Endothelial cell of umbilical vein (primary cell): ENCODE measurements around the gene MICALL1. TPM values are rescaled to one million over a fixed set of nuclear protein-coding genes. Genes with fewer than 3 reads are reported as not detected.

Experiments
- BruUV-seq: library from RNA; stranded (reverse); fragments of 400-500 nt; replicated peaks from 2 replicates; lab custom pipeline; 2021; lab: Mats Ljungman, UMichigan
- CTCF ChIA-PET: fragments of 300-600, 350-600 bp; sonication (Branson Sonifier 250); formaldehyde crosslinking; loops from one replicate; lab custom pipeline; 2021; ENCODE audit warnings: antibody characterized with exemption, inconsistent platforms; lab: Charles Lee
- POLR2A ChIA-PET: fragments of 300-600, 350-600 bp; sonication (Branson Sonifier 250); formaldehyde crosslinking; loops from one replicate; lab custom pipeline; 2021; ENCODE audit warnings: antibody characterized with exemption, inconsistent platforms; lab: Charles Lee
- DNase-seq: peaks from one replicate; pipeline ENCODE4 v3.0.0-alpha.2; 2011; ENCODE audit warnings: low read depth, low spot score
- FAIRE-seq: peaks from 2 replicates; lab custom pipeline; 2011; peaks lifted over from hg19 to GRCh38; lab: Jason Lieb, UNC
- H2AFZ ChIP-seq: 2 replicates; pipeline ENCODE4 v1.6.0; 2012; ENCODE audit warnings: low read depth, low read length, control low read depth, inconsistent platforms
- H3K27ac ChIP-seq: 2 replicates; pipeline ENCODE4 v1.5.1; 2011; ENCODE audit warnings: low read depth, mild to moderate bottlenecking, control low read depth, low read length, moderate library complexity; ENCODE audit not compliant: insufficient read depth
- H3K27me3 ChIP-seq, 2 experiments: 2 replicates each; pipeline versions ENCODE4 v1.6.0 to v1.6.1; 2011; ENCODE audit warnings: low read length in 2 of 2, mixed read lengths in 1 of 2; ENCODE audit not compliant: control insufficient read depth in 2 of 2, insufficient read depth in 2 of 2
- H3K36me3 ChIP-seq, 2 experiments: 2 replicates in 1 of 2; 3 replicates in 1 of 2; pipeline ENCODE4 v1.5.1; 2011; ENCODE audit warnings: low read length in 2 of 2, mild to moderate bottlenecking in 1 of 2, moderate library complexity in 1 of 2; ENCODE audit not compliant: control insufficient read depth in 2 of 2, insufficient read depth in 2 of 2; ENCODE audit errors: extremely low read depth in 1 of 2
- H3K4me1 ChIP-seq: 3 replicates; pipeline ENCODE4 v1.5.1; 2011; ENCODE audit warnings: mild to moderate bottlenecking, low read length; ENCODE audit not compliant: control insufficient read depth, insufficient read depth; ENCODE audit errors: extremely low read depth
- H3K4me2 ChIP-seq: 2 replicates; pipeline ENCODE4 v1.6.1; 2011; ENCODE audit warnings: low read length, control low read depth, mixed read lengths; ENCODE audit not compliant: insufficient read depth
- H3K4me3 ChIP-seq, 3 experiments: fragments of 200-600 bp in 1 of 3; sonication (generic), shearing (Covaris generic) in 1 of 3; replicated peaks in 1 of 3; 2 replicates each; pipeline ENCODE4 v1.5.1; 2011 to 2016; ENCODE audit warnings: control low read depth in 3 of 3, low read length in 3 of 3, mild to moderate bottlenecking in 2 of 3, inconsistent platforms in 1 of 3, low read depth in 1 of 3, moderate library complexity in 1 of 3; ENCODE audit not compliant: insufficient read depth in 1 of 3
- H3K79me2 ChIP-seq: 2 replicates; pipeline ENCODE4 v1.6.0; 2012; ENCODE audit warnings: low read length, inconsistent platforms; ENCODE audit not compliant: control insufficient read depth, insufficient read depth
- H3K9ac ChIP-seq: replicated peaks from 2 replicates; pipeline ENCODE3; 2011; ENCODE audit warnings: low read length, control low read depth; ENCODE audit not compliant: insufficient read depth; ENCODE audit errors: extremely low read depth
- H3K9me1 ChIP-seq: replicated peaks from 3 replicates; pipeline ENCODE4 v1.6.0; 2011; ENCODE audit warnings: mild to moderate bottlenecking, low read length; ENCODE audit not compliant: control insufficient read depth, insufficient read depth; ENCODE audit errors: extremely low read depth
- H3K9me3 ChIP-seq: replicated peaks from 2 replicates; pipeline ENCODE4 v1.5.1; 2012; ENCODE audit warnings: low read length, inconsistent platforms; ENCODE audit not compliant: control insufficient read depth, insufficient read depth
- H4K20me1 ChIP-seq: replicated peaks from 2 replicates; pipeline ENCODE3; 2011; ENCODE audit warnings: mild to moderate bottlenecking, low read length; ENCODE audit not compliant: control insufficient read depth, insufficient read depth; ENCODE audit errors: extremely low read depth
- EZH2 ChIP-seq: IDR thresholded peaks from 2 replicates; pipeline ENCODE4 v1.6.1; 2012; ENCODE audit warnings: borderline replicate concordance, low read depth, mild to moderate bottlenecking, moderate library complexity, low read length, inconsistent platforms; ENCODE audit not compliant: severe bottlenecking
- FOS ChIP-seq: IDR thresholded peaks from 2 replicates; pipeline ENCODE4 v1.6.1; 2011; ENCODE audit warnings: mild to moderate bottlenecking, low read length, moderate library complexity, borderline replicate concordance; ENCODE audit not compliant: insufficient read depth
- GATA2 ChIP-seq: IDR thresholded peaks from 2 replicates; pipeline ENCODE4 v1.7.0; 2011; ENCODE audit warnings: low read depth, mild to moderate bottlenecking, moderate library complexity, mixed read lengths, low read length; ENCODE audit not compliant: insufficient read length, insufficient read depth
- JUN ChIP-seq: IDR thresholded peaks from 2 replicates; pipeline ENCODE4 v1.6.1; 2011; ENCODE audit warnings: borderline replicate concordance, low read depth; ENCODE audit not compliant: insufficient read length, insufficient read depth
- MYC ChIP-seq: IDR thresholded peaks from one replicate; pipeline ENCODE4 v1.6.1; 2011; ENCODE audit warnings: mild to moderate bottlenecking, low read depth, low read length
- POLR2A ChIP-seq: IDR thresholded peaks from 2 replicates; pipeline ENCODE4 v1.6.1; 2012; ENCODE audit warnings: low read depth, mild to moderate bottlenecking, control low read depth, low read length
- POLR2AphosphoS5 ChIP-seq: IDR thresholded peaks from 2 replicates; pipeline ENCODE4 v1.6.1; 2012; ENCODE audit warnings: low read depth, mild to moderate bottlenecking, control low read depth, low read length, moderate library complexity; ENCODE audit not compliant: insufficient read depth
- dilution Hi-C: fragments of 300-500 bp; cut with MboI; formaldehyde crosslinking; loops from one replicate; pipeline ENCODE4 v1.15.0; 2019; ENCODE audit warnings: low sequenced_read_pairs; ENCODE audit not compliant: extremely low pct_ligation_motif_present
- intact Hi-C: fragments of 100-400 bp; cut with micrococcal nuclease; formaldehyde crosslinking; loops from one replicate; pipeline ENCODE4 v1.10.0; 2022
- polyA plus RNA-seq, 4 experiments: library from polyadenylated mRNA; depleted of rRNA in 3 of 4; stranded (reverse) in 3 of 4; unstranded in 1 of 4; fragments of >200 nt; gene quantifications; 2 replicates each; pipeline versions ENCODE4 v1.2.1 to v1.2.3, GENCODE V29; 2011 to 2012; ENCODE audit warnings: missing spikeins in 1 of 4
- total RNA-seq: library from RNA; stranded (reverse); gene quantifications from 2 replicates; pipeline ENCODE4 v1.2.3, GENCODE V29; 2021
- TF ChIP-seq, protein P1 (sequence below): IDR thresholded peaks from 2 replicates; pipeline ENCODE4 v1.6.1; 2011; ENCODE audit not compliant: insufficient read depth, insufficient read length
- TF ChIP-seq, protein P2 (sequence below), 2 donors: IDR thresholded peaks; 1 replicate in 1 of 2; 2 replicates in 1 of 2; pipeline ENCODE4 v1.5.1; 2011; ENCODE audit warnings: low read length in 2 of 2, mild to moderate bottlenecking in 2 of 2, moderate library complexity in 2 of 2, control low read depth in 1 of 2, inconsistent platforms in 1 of 2, low read depth in 1 of 2; ENCODE audit not compliant: insufficient read depth in 1 of 2; ENCODE audit errors: extremely low read depth in 1 of 2

The MICALL1 gene
- total and polyA plus RNA-seq, 2 donors (not counting 3 experiments of a cell fraction or from before 2014, with no cell fraction given), result 23.9 to 66.9 TPM

DNA sequence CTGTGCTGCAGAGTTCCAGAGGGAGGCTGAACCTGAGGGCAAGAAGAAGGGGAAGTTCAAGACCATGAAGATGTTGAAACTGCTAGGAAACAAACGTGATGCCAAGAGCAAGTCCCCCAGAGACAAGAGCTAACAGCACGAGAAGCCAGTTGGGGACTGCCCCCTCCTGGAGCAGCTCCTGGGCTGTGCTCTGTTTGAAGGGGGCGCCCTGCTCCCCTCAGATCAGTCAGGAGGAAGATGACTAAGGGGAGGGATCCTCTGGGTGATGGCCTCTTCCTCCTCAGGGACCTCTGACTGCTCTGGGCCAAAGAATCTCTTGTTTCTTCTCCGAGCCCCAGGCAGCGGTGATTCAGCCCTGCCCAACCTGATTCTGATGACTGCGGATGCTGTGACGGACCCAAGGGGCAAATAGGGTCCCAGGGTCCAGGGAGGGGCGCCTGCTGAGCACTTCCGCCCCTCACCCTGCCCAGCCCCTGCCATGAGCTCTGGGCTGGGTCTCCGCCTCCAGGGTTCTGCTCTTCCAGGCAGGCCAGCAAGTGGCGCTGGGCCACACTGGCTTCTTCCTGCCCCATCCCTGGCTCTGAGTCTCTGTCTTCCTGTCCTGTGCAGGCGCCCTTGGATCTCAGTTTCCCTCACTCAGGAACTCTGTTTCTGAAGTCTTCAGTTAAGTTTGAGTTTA lies 34.7 kb downstream of the MICALL1 start:
- DNase-seq (no peak), FAIRE-seq (peak; percentile 15)
- Histone ChIP-seq H3K4me3 (no peak overlapping the region), H3K27ac (no peak overlapping the region), H3K36me3 (peaks cover 9 to 32% of the 10 kb centered on the region in 2 experiments), H3K79me2 (no peaks in the 10 kb centered on the region), H3K27me3 (no peaks in the 10 kb centered on the region), H3K9me3 (no peaks in the 10 kb centered on the region), H2AFZ (no peak overlapping the region), H3K9me1 (no peaks in the 10 kb centered on the region), H4K20me1 (no peaks in the 10 kb centered on the region), H3K4me2 (no peak overlapping the region), H3K9ac (no peak overlapping the region), H3K4me1 (peaks cover 5% of the 10 kb centered on the region)
- ChIA-PET CTCF (no interaction called here), POLR2A (no interaction called here)
- intact Hi-C loops, result no loop called here
- dilution Hi-C loops, result no loop called here
- BruUV-seq, result no TSS peak
- no peak for TF ChIP-seq EZH2

DNA sequence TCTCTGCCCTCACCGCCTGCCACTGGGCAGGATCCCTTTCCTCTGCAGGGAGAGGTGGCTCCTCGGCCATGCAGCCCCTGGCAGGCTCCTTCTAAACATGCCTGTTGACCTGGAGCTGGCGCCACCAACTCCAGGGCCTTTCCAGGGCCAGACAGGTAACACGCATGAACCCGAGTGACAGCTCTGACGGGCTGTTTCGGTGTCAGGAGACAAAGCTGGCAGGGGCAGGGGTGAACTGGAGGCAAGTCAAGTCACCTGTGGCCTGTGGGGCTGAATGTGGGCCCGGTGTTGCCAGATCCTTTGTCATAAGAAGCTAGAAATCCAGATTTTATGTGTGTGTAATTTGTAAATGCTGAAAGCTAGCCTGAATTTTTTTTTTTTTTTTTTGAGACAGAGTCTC lies 36.0 kb downstream of the MICALL1 start:
- FAIRE-seq (no peak), DNase-seq (no peak)
- Histone ChIP-seq H3K36me3 (peaks cover 9 to 28% of the 10 kb centered on the region in 2 experiments), H3K4me3 (no peak overlapping the region), H3K27ac (no peak overlapping the region), H3K4me1 (peaks cover 5% of the 10 kb centered on the region), H3K27me3 (no peaks in the 10 kb centered on the region), H3K79me2 (no peaks in the 10 kb centered on the region), H3K9ac (no peak overlapping the region), H4K20me1 (no peaks in the 10 kb centered on the region), H3K9me1 (no peaks in the 10 kb centered on the region), H3K9me3 (no peaks in the 10 kb centered on the region), H2AFZ (no peak overlapping the region), H3K4me2 (no peak overlapping the region)
- no TSS peak for BruUV-seq
- ChIA-PET POLR2A (interaction anchor here (0.7 kb wide), 1 partner anchor 1926 kb away, joined by 3 read pairs; no protein-coding TSS in a partner anchor), CTCF (interaction anchor here (1.0 kb wide), 1 partner anchor 51 kb away, joined by 3 read pairs; no protein-coding TSS in a partner anchor)
- intact Hi-C loops (no loop called here), dilution Hi-C loops (no loop called here)
- TF ChIP-seq POLR2AphosphoS5 (no peak), POLR2A (no peak), FOS (no peak), MYC (no peak), GATA2 (no peak), EZH2 (no peak), JUN (no peak)
- TF ChIP-seq, protein P1, sequence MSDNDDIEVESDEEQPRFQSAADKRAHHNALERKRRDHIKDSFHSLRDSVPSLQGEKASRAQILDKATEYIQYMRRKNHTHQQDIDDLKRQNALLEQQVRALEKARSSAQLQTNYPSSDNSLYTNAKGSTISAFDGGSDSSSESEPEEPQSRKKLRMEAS, result no peak
- TF ChIP-seq, protein P2, sequence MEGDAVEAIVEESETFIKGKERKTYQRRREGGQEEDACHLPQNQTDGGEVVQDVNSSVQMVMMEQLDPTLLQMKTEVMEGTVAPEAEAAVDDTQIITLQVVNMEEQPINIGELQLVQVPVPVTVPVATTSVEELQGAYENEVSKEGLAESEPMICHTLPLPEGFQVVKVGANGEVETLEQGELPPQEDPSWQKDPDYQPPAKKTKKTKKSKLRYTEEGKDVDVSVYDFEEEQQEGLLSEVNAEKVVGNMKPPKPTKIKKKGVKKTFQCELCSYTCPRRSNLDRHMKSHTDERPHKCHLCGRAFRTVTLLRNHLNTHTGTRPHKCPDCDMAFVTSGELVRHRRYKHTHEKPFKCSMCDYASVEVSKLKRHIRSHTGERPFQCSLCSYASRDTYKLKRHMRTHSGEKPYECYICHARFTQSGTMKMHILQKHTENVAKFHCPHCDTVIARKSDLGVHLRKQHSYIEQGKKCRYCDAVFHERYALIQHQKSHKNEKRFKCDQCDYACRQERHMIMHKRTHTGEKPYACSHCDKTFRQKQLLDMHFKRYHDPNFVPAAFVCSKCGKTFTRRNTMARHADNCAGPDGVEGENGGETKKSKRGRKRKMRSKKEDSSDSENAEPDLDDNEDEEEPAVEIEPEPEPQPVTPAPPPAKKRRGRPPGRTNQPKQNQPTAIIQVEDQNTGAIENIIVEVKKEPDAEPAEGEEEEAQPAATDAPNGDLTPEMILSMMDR (IDR thresholded peaks at IDR 0.05; ENCODE audit: extremely low read depth in 1 of 2, insufficient read depth in 1 of 2, low read depth in 1 of 2, low read length in 2 of 2), result no peak
